ENCODE data around the gene KCND1.

KCND1 gene

DNA sequence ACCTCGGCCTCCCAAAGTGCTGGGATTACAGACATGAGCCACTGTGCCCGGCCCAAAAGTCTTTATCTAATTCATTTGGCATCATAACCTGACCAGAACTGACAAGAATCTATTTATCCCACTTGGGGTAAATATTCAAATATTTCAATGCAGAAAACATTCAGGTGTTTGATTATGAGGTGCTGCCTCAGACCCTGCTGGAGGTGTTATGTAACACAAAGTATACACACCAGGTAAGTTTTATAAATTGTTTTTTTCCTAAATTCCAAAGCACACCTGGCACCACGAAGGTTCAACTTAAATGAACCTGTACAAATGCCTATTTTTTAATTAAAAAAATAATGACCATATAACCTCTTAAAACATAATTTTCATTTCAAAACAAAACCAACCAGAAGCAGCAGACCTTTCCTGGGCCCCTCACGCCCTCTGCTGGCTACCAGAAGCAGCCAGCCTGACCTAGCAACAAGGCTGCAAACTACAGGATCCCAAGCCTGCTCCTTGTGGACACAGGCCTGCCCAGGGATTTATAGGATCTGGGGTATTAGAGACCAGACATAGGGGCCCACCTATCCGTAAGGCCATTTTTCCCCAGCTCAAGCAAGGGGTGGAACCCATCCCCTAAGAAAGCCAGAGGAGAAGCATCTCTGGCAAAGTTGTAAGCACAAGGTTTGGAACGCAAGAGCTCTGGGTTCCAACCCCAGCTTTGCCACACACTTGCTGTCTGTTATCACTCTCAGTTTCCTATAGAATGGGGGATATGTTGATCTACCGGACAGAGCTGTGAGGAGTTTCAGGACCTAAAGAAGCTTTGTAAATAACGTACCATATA lies 25.9 kb downstream of the KCND1 start:
- DNase-seq (ENCODE audit: low spot score) = peak; percentile 26
- ChIA-PET POLR2A (ENCODE audit: low non-redundant PET) (no interaction called here), CTCF (interaction anchor here (0.9 to 1.0 kb wide), 2 partner anchors 9 to 1578 kb away, joined by 3 read pairs; no protein-coding TSS in a partner anchor)
- H3K27ac ChIP-seq = no peak overlapping the region
- TF ChIP-seq, protein P1, sequence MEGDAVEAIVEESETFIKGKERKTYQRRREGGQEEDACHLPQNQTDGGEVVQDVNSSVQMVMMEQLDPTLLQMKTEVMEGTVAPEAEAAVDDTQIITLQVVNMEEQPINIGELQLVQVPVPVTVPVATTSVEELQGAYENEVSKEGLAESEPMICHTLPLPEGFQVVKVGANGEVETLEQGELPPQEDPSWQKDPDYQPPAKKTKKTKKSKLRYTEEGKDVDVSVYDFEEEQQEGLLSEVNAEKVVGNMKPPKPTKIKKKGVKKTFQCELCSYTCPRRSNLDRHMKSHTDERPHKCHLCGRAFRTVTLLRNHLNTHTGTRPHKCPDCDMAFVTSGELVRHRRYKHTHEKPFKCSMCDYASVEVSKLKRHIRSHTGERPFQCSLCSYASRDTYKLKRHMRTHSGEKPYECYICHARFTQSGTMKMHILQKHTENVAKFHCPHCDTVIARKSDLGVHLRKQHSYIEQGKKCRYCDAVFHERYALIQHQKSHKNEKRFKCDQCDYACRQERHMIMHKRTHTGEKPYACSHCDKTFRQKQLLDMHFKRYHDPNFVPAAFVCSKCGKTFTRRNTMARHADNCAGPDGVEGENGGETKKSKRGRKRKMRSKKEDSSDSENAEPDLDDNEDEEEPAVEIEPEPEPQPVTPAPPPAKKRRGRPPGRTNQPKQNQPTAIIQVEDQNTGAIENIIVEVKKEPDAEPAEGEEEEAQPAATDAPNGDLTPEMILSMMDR (conservative IDR thresholded peaks at IDR 0.05; ENCODE audit: low read depth) = peak; percentile 75

DNA sequence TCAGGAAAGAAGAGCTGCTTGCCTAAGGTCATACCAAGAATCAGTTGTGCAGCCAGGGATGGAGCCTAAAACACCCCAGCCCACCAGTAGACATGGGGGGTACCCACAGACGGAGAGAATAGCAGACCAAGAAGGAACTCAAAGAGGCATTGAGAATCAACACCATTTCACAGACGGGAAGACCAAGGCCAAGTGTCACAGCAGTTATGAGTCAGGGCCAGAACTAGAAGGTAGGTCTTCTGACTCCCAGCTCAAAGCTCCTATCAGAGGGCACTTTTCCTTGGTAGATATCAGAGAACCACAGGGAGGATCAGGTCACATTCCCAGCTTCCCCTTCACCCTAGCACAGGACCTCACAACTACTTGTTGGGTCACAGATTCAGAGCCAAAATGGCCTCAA lies 28.7 kb downstream of the KCND1 start:
- H3K27ac ChIP-seq = no peak overlapping the region
- POLR2A ChIA-PET (ENCODE audit: low non-redundant PET) = no interaction called here

DNA sequence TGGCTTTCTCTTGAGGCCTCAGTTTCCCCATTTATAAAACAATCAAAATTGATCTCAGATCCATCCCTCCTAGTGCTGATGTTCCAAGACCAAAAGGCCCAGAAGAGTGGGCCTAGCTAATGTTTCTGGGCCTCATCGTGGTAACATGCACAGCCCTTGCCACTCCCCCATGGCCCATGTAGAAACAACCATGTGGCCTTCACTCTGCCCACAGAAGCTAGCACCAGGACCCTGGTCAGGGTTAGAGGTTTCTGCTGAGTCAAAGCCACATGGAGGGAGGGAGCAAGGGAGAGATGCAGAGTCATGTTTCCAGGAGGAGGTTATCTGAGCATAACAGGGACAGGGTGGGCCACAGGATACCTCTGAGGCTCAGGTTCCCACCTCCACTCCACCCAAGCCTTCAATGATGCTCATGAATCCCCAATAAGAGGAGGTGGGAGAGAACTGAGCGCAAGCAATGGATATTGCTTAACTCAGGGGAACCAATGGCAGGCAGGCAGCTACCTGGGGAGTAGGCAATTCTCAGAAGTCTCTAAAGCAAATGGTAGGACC lies 31.2 kb downstream of the KCND1 start:
- POLR2A ChIA-PET (ENCODE audit: low non-redundant PET) = no interaction called here
- CTCF ChIA-PET = no interaction called here
- no peak for DNase-seq (ENCODE audit: low spot score)
- TF ChIP-seq, protein P1 (conservative IDR thresholded peaks at IDR 0.05; ENCODE audit: low read depth) = no peak
- no peak overlapping the region for H3K27ac ChIP-seq

More for the DNA sequence above, 28.7 kb downstream of the KCND1 start:
- CTCF ChIA-PET = no interaction called here
- DNase-seq (ENCODE audit: low spot score) = no peak
- TF ChIP-seq, protein P1 (conservative IDR thresholded peaks at IDR 0.05; ENCODE audit: low read depth) = no peak

DNA sequence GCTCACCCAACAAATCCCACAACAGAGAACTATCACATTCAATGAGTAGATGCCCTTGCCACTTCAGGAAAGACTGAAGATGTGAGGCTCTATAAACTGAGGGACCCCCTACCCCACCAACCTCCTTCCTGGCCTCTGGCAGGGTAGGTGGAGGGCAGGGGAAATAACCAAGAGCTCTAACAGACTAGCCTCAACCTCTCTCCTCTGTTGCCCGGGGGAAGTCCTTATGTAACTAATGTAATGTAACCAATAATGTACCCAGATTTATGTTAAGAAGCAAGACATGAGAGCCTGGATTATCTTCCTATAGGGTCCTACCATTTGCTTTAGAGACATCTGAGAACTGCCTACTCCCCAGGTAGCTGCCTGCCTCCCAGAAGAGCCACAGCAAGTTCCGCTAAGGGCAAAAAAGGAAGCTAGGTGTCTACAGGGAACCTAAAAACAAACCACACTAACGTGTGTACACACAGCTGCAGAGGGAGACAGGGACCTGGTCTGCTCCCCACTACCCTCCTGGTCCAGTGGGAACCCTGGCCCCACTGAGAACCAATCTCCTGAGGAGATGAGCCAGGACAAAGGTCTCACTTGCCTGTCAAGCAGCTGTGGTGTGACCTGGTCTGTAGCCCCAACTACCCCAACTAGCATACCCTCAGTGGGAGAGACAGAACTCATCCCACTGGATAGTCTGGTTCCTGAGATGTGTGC lies 32.0 kb downstream of the KCND1 start:
- no peak overlapping the region for H3K27ac ChIP-seq
- no peak for DNase-seq (ENCODE audit: low spot score)

DNA sequence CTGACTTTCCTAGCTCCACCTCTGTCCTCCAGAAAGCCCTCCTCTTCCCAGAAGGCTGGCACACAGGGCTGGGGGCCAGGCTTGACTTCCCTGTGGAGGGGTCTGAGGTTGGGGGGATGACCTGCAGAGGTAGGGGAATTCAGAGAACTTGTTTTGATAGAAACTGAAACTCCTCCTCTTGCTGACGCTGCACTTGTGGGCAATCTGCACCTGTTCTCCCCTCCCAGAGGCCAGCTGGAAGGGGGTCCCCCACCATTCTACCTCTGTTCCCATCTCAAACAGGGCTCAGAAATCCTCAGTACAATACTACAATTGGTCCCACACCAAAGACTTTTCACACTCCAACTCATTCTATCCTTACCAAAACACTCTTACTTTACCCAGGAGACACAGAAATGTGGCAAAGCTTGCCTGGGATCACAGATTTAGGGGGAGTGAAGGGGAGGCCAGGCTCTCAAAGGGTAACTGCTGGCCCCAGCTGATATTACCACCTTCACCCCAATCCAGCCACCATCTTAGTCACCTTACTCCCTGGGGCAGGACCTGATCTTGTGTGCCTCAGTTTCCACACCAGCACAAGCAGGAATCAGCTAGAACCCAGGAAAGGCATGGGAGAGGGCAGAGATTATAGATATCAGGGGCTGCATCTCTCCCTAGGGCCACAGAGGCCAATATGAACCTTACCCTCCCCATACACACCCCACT lies 32.8 kb downstream of the KCND1 start:
- ChIA-PET POLR2A (ENCODE audit: low non-redundant PET) (no interaction called here), CTCF (no interaction called here)
- no peak overlapping the region for H3K27ac ChIP-seq
- TF ChIP-seq, protein P1 (conservative IDR thresholded peaks at IDR 0.05; ENCODE audit: low read depth) = no peak
- no peak for DNase-seq (ENCODE audit: low spot score)

More for the DNA sequence above, 32.0 kb downstream of the KCND1 start:
- ChIA-PET POLR2A (ENCODE audit: low non-redundant PET) (no interaction called here), CTCF (no interaction called here)
- TF ChIP-seq, protein P1 (conservative IDR thresholded peaks at IDR 0.05; ENCODE audit: low read depth) = no peak
